Left ventricle myocardium inferior (tissue), 1 donor: ENCODE results near the gene NR1I2. TPM values are rescaled to one million over a fixed set of nuclear protein-coding genes. Genes with fewer than 3 reads are reported as not detected.

Source experiments
- DNase-seq: peaks from one replicate; pipeline ENCODE4 v3.0.0-alpha.2; 2020
- H3K27ac ChIP-seq: fragments of 200-600 bp; replicated peaks from 2 replicates; pipeline ENCODE4 v1.8.0; 2021
- H3K27me3 ChIP-seq: fragments of 200-600 bp; 2 replicates; pipeline ENCODE4 v1.8.0; 2021; ENCODE audit warnings: low read depth
- H3K36me3 ChIP-seq: fragments of 200-600 bp; 2 replicates; pipeline ENCODE4 v1.8.0; 2021
- H3K4me1 ChIP-seq: fragments of 200-600 bp; 2 replicates; pipeline ENCODE4 v1.8.0; 2021
- H3K4me3 ChIP-seq: fragments of 200-600 bp; 2 replicates; pipeline ENCODE4 v1.8.0; 2021; ENCODE audit warnings: mild to moderate bottlenecking, moderate library complexity
- H3K9me3 ChIP-seq: fragments of 200-600 bp; replicated peaks from 2 replicates; pipeline ENCODE4 v1.8.0; 2021
- intact Hi-C: fragments of 100-400 bp; cut with micrococcal nuclease; formaldehyde crosslinking; loops from one replicate; pipeline ENCODE4 v1.11.0; 2022
- total RNA-seq: library from RNA; stranded (reverse); fragmentation: NEBNext Ultra II Directional; extraction: Animal tissue kit (Norgen Biotek cat#: 25700); gene quantifications from one replicate; pipeline ENCODE4 v1.2.1, GENCODE V29; 2021
- TF ChIP-seq, protein P1 (sequence below): fragments of 200-600 bp; IDR thresholded peaks from 2 replicates; pipeline ENCODE4 v1.8.0; 2021; ENCODE audit warnings: antibody characterized with exemption, mild to moderate bottlenecking, borderline replicate concordance
- donor health status: DM: no; HTN: yes; CAD: no; lungs with severe emphysema.

NR1I2 gene
- total RNA-seq, 1 donor from 2014 or later, result not detected

- no peaks in the 10 kb centered on the region for H3K4me1 ChIP-seq
- H3K4me3 ChIP-seq, result no peak overlapping the region
- intact Hi-C loops, result no loop called here
- H3K36me3 ChIP-seq, result no peaks in the 10 kb centered on the region
- no peak overlapping the region for H3K27ac ChIP-seq
- peaks cover 13% of the 10 kb centered on the region for H3K9me3 ChIP-seq
- H3K27me3 ChIP-seq, result no peaks in the 10 kb centered on the region
- DNase-seq, result no peak
- TF ChIP-seq, protein P1, sequence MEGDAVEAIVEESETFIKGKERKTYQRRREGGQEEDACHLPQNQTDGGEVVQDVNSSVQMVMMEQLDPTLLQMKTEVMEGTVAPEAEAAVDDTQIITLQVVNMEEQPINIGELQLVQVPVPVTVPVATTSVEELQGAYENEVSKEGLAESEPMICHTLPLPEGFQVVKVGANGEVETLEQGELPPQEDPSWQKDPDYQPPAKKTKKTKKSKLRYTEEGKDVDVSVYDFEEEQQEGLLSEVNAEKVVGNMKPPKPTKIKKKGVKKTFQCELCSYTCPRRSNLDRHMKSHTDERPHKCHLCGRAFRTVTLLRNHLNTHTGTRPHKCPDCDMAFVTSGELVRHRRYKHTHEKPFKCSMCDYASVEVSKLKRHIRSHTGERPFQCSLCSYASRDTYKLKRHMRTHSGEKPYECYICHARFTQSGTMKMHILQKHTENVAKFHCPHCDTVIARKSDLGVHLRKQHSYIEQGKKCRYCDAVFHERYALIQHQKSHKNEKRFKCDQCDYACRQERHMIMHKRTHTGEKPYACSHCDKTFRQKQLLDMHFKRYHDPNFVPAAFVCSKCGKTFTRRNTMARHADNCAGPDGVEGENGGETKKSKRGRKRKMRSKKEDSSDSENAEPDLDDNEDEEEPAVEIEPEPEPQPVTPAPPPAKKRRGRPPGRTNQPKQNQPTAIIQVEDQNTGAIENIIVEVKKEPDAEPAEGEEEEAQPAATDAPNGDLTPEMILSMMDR, result no peak
These were observed 3.1 kb upstream of the NR1I2 start for GRCh38 chr3:119778811-119779210.

DNA sequence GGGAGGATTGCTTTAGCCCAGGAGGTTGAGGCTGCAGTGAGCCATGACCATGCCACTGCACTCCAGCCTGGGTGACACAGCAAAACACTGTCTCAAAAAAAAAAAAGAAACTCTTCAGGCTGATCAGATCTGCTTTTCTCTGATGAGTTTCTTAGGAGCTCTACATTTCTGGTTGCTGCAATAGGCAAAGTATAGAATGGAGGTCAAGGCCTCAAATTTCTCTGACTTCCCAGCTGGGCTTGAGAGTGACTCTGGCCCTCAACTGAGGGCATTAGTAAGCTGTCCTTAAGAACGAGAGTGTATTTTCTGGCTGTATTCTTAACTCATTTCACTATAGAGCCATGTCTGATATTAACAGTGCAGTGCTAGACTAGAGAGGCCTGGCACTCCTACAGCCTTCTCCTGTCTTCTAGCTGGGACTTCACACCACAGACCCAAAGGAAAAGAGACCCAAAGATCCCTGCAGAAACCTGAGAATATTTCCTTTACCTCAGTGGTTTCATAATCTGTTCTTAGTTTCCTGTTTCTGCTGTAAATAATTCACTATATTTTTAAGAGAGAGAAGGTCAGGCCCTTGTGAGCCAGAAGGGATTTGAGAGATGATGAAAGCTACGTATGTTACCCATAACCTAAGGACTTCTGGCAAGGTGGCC, 2.0 kb upstream of the NR1I2 start:
- Histone ChIP-seq H3K4me1 (no peaks in the 10 kb centered on the region), H3K27me3 (no peaks in the 10 kb centered on the region), H3K36me3 (no peaks in the 10 kb centered on the region), H3K4me3 (no peak overlapping the region), H3K27ac (no peak overlapping the region), H3K9me3 (peaks cover 13% of the 10 kb centered on the region)
- no peak for DNase-seq
- TF ChIP-seq, protein P1, result no peak
- intact Hi-C loops, result no loop called here

GRCh38 chr3:119782460-119782859, 559 bp downstream of the NR1I2 start:
- Histone ChIP-seq H3K4me3 (no peak overlapping the region), H3K27ac (no peak overlapping the region), H3K9me3 (no peaks in the 10 kb centered on the region), H3K27me3 (no peaks in the 10 kb centered on the region), H3K36me3 (no peaks in the 10 kb centered on the region), H3K4me1 (no peaks in the 10 kb centered on the region)
- intact Hi-C loops, result no loop called here
- no peak for DNase-seq
- TF ChIP-seq, protein P1, result no peak

DNA sequence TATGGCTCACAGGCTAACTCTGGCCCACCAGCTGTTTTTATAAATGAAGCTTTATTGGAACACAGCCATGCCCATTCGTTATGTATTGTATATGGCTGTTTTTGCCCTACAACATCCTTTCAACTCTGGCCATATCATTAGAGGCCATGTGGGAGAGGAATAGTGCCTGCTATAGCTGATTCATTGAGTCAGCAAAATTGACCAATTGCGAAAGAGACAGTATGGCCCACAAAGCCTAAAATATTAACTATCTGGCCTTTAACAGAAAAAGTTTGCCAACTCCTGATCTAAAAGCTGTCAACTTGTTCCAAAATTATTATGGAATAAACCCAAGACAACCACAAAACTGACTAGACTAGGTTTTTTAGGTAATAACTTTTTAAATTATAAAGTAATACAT, 1.4 kb downstream of the NR1I2 start:
- DNase-seq, result no peak
- no peak overlapping the region for H3K27ac ChIP-seq
- H3K4me3 ChIP-seq, result no peak overlapping the region
- H3K27me3 ChIP-seq, result no peaks in the 10 kb centered on the region
- H3K36me3 ChIP-seq, result no peaks in the 10 kb centered on the region
- TF ChIP-seq, protein P1, result no peak
- intact Hi-C loops, result no loop called here
- no peaks in the 10 kb centered on the region for H3K4me1 ChIP-seq
- H3K9me3 ChIP-seq, result no peaks in the 10 kb centered on the region

GRCh38 chr3:119783883-119784282, 2.0 kb downstream of the NR1I2 start:
- intact Hi-C loops, result no loop called here
- no peaks in the 10 kb centered on the region for H3K36me3 ChIP-seq
- H3K4me1 ChIP-seq, result no peaks in the 10 kb centered on the region

More at GRCh38 chr3:119783883-119784282, 2.0 kb downstream of the NR1I2 start:
- no peak overlapping the region for H3K27ac ChIP-seq
- DNase-seq, result no peak
- no peak overlapping the region for H3K4me3 ChIP-seq
- TF ChIP-seq, protein P1, result no peak
- H3K9me3 ChIP-seq, result no peaks in the 10 kb centered on the region
- no peaks in the 10 kb centered on the region for H3K27me3 ChIP-seq
